ENCODE measurements around the gene CORO2B. TPM values are rescaled to one million over a fixed set of nuclear protein-coding genes. Genes with fewer than 3 reads are reported as not detected.
A peak's percentile ranks its signal among the peaks of the same experiment; 100 is the strongest.

The CORO2B gene, protein sequence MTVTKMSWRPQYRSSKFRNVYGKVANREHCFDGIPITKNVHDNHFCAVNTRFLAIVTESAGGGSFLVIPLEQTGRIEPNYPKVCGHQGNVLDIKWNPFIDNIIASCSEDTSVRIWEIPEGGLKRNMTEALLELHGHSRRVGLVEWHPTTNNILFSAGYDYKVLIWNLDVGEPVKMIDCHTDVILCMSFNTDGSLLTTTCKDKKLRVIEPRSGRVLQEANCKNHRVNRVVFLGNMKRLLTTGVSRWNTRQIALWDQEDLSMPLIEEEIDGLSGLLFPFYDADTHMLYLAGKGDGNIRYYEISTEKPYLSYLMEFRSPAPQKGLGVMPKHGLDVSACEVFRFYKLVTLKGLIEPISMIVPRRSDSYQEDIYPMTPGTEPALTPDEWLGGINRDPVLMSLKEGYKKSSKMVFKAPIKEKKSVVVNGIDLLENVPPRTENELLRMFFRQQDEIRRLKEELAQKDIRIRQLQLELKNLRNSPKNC
- under 1 TPM; 0.24 to 0.35 TPM for polyA plus RNA-seq

DNA sequence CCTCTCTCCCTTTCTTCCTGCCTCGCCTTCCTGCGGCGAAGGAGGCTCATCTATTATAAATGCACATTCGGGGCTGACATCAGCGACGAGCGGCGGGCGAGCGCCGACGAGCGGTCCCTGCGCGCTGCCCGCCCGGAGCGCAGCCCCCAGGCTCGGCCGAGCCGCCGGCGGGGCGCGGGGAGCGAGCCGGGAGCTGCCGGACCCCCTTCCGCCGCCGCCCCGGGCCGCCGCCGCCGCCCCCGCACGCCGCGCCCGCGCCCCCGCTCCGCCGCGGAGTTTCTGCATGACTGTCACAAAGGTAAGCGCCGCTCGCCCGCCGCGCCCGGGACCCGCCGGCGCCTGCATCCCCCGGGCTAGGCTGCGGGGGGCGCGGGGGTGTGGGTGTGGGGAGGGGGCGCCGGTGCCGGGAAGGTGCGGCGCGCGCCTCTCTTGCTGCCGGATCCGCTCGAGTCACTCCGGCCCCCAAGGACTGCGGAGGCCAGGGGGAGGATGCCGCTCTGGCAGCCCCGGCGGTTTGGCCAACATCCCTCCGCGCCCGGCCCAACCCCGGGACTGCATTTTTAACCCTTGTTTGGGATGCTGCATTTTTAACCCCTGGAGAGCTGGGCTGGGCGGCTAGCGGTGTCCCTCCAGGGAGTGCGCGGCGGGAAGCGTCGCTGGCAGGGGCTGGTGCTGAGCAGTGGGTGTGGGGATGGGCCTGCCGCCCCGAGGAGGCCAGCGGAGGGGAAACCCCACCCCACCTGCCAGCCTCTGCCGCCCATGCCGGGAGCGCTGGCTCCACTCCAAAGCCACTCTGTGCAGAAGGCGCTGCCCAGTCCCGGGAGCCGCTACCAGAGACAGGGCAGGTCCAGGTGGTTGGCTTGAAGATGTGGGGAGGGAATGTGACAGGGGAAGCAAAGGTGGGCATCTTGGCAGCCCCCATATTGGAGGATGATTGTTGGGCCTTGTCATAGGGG is at the start of gene CORO2B:
Gene CORO2B, plus strand, starts transcription at position 14 of the 956 bp plus-strand sequence. Its CDS starts 270 bp downstream, at position 284.
- WGBS, 2 donors: 3 to 4% methylated on average over 64 to 95 of the region's 95 CpGs
- Histone ChIP-seq H3K9me3 (ENCODE audit: control insufficient read depth in 2 of 2, insufficient read depth in 1 of 2, low read depth in 1 of 2, low read length in 1 of 2) (peaks cover 0 to 3% of the 10 kb centered on the region in 2 donors), H3K36me3 (ENCODE audit: control insufficient read depth in 2 of 2, insufficient read depth in 2 of 2, low read length in 1 of 2) (no peaks in the 10 kb centered on the region), H3K27me3 (ENCODE audit: control insufficient read depth in 1 of 2, insufficient read depth in 2 of 2, low read length in 2 of 2) (peaks cover 0 to 9% of the 10 kb centered on the region in 2 donors), H3K4me1 (ENCODE audit: control insufficient read depth in 2 of 2, insufficient read depth in 2 of 2, low read length in 1 of 2) (peaks cover 2 to 9% of the 10 kb centered on the region in 2 donors), H3K27ac (ENCODE audit: low read depth in 2 of 2, low read length in 1 of 2) (no peak within 1 kb of the TSS), H3K4me3 (ENCODE audit: low read depth in 1 of 2, low read length in 2 of 2) (peak within 1 kb of the TSS; percentile 43 to 48)

DNA sequence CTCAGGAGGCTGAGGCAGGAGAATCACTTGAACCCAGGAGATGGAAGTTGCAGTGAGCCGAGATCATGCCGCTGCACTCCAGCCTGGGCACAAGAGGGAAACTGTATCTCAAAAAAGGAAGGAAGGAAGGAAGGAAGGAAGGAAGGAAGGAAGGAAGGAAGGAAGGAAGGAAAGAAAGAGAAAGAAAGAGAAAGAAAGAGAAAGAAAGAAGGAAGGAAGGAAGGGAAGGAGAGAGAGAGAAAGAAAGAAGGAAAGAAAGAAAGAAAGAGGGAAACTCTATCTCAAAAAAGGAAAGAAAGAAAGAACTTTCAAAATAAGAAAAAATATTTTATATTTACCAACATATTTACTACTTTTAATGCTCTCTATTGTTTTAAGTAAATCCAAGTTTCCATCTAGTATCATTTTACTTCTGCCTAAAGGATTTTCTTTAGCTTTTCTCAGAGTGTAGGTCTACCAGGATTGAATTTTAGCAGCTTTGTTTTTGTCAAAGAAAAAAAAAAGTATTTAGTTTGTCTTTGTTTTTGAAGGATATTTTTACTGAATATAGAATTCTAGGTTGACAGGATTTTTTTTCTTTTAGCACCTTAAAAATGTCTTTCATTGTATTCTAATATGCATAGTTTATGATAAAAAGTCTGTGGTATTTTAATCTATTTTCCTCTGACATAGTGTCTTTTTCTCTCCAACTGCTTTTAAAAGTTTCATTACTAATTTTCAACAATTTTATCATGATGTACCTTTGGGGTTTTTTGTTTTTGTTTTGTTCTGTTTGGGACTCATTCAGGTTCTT is 47.2 kb upstream of the CORO2B start:
- no peak overlapping the region for H3K4me3 ChIP-seq (ENCODE audit: low read depth in 1 of 2, low read length in 2 of 2)
- H3K36me3 ChIP-seq (ENCODE audit: control insufficient read depth in 2 of 2, insufficient read depth in 2 of 2, low read length in 1 of 2): no peaks in the 10 kb centered on the region
- H3K9me3 ChIP-seq (ENCODE audit: control insufficient read depth in 2 of 2, insufficient read depth in 1 of 2, low read depth in 1 of 2, low read length in 1 of 2): peaks cover 0 to 2% of the 10 kb centered on the region in 2 donors
- no peaks in the 10 kb centered on the region for H3K4me1 ChIP-seq (ENCODE audit: control insufficient read depth in 2 of 2, insufficient read depth in 2 of 2, low read length in 1 of 2)
- no peaks in the 10 kb centered on the region for H3K27me3 ChIP-seq (ENCODE audit: control insufficient read depth in 1 of 2, insufficient read depth in 2 of 2, low read length in 2 of 2)
- 93% methylated on average over 2 of the region's 2 CpGs for WGBS, 2 donors
- no peak overlapping the region for H3K27ac ChIP-seq (ENCODE audit: low read depth in 2 of 2, low read length in 1 of 2)

DNA sequence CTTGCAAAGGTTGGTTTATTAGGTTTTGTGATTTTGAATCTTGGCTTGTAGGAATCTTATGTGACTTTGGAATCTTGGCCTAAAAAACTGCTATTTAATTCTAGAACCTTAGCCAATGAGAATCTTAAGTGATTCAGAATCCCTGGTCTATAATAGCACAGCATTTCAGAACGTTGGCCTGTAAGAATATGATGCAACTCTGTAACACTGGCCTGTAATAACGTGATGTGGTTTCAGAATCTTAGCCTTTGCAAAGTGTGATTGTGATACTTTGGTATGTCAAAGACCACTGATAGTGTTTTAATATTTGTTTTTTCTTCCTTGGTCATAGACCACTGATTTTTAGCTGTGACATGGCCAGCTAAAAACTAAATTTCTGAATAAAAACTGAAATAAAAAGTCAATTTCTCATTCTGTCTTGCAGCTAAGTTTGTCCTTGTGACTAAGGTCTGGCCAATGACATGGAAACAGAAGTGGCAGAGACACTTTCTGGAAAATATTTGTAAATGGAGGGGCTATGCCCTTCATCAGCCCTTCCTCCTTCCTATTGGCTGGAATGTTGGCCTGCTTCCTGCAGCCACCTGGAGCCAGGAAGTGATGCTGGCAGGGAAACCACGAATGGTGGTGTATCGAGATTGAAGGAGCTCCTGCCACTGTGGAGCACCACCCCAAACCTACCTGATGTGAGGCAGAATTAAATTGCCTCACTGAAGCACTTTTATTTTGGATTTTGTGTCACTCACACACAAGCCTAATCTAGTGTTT is 42.3 kb upstream of the CORO2B start:
- Histone ChIP-seq H3K27me3 (ENCODE audit: control insufficient read depth in 1 of 2, insufficient read depth in 2 of 2, low read length in 2 of 2) (no peaks in the 10 kb centered on the region), H3K4me1 (ENCODE audit: control insufficient read depth in 2 of 2, insufficient read depth in 2 of 2, low read length in 1 of 2) (no peaks in the 10 kb centered on the region), H3K9me3 (ENCODE audit: control insufficient read depth in 2 of 2, insufficient read depth in 1 of 2, low read depth in 1 of 2, low read length in 1 of 2) (no peaks in the 10 kb centered on the region), H3K36me3 (ENCODE audit: control insufficient read depth in 2 of 2, insufficient read depth in 2 of 2, low read length in 1 of 2) (no peaks in the 10 kb centered on the region), H3K27ac (ENCODE audit: low read depth in 2 of 2, low read length in 1 of 2) (no peak overlapping the region), H3K4me3 (ENCODE audit: low read depth in 1 of 2, low read length in 2 of 2) (no peak overlapping the region)
- WGBS, 2 donors: 55 to 62% methylated on average over 4 of the region's 4 CpGs

DNA sequence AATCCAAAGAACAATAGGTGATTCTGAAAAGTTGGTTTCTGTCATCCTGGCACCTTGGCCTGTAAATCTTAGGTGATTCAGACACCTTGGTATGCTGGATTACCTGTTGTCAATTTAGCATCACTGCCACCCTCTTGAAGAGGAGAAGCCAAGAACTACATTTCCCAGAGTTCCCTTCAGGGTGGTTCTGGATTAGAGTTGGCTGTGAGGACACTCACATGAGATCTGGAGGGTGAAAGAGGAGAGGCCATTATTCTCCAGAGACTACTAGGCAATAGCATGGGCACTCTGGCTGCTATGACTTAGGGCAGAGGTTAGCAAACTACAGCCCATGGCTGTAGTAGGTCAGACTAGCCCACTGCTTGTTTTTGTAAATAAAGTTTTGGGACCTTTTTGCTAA is 41.7 kb upstream of the CORO2B start:
- Histone ChIP-seq H3K27me3 (ENCODE audit: control insufficient read depth in 1 of 2, insufficient read depth in 2 of 2, low read length in 2 of 2) (no peaks in the 10 kb centered on the region), H3K27ac (ENCODE audit: low read depth in 2 of 2, low read length in 1 of 2) (no peak overlapping the region), H3K9me3 (ENCODE audit: control insufficient read depth in 2 of 2, insufficient read depth in 1 of 2, low read depth in 1 of 2, low read length in 1 of 2) (no peaks in the 10 kb centered on the region), H3K4me3 (ENCODE audit: low read depth in 1 of 2, low read length in 2 of 2) (no peak overlapping the region), H3K4me1 (ENCODE audit: control insufficient read depth in 2 of 2, insufficient read depth in 2 of 2, low read length in 1 of 2) (no peaks in the 10 kb centered on the region), H3K36me3 (ENCODE audit: control insufficient read depth in 2 of 2, insufficient read depth in 2 of 2, low read length in 1 of 2) (no peaks in the 10 kb centered on the region)

DNA sequence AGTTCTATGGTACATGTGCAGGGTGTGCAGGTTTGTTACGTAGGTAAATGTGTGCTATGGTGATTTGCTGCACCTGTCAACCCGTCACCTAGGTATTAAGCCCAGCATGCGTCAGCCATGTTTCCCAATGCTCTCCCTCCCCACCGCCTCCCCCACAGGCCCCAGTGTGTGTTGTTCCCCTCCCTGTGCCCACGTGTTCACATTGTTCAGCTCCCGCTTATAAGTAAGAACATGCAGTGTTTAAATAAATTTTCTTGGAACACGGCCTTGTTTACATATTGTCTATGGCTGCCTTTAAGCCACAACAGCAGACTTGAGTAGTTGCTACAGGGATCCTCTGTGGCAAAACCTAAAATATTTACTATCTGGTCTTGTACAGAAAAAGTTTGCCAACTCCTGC is 41.3 kb upstream of the CORO2B start:
- no peaks in the 10 kb centered on the region for H3K4me1 ChIP-seq (ENCODE audit: control insufficient read depth in 2 of 2, insufficient read depth in 2 of 2, low read length in 1 of 2)
- no peaks in the 10 kb centered on the region for H3K27me3 ChIP-seq (ENCODE audit: control insufficient read depth in 1 of 2, insufficient read depth in 2 of 2, low read length in 2 of 2)
- no peaks in the 10 kb centered on the region for H3K9me3 ChIP-seq (ENCODE audit: control insufficient read depth in 2 of 2, insufficient read depth in 1 of 2, low read depth in 1 of 2, low read length in 1 of 2)
- H3K36me3 ChIP-seq (ENCODE audit: control insufficient read depth in 2 of 2, insufficient read depth in 2 of 2, low read length in 1 of 2): no peaks in the 10 kb centered on the region
- H3K27ac ChIP-seq (ENCODE audit: low read depth in 2 of 2, low read length in 1 of 2): no peak overlapping the region
- no peak overlapping the region for H3K4me3 ChIP-seq (ENCODE audit: low read depth in 1 of 2, low read length in 2 of 2)
- 40 to 49% methylated on average over 7 of the region's 7 CpGs for WGBS, 2 donors

DNA sequence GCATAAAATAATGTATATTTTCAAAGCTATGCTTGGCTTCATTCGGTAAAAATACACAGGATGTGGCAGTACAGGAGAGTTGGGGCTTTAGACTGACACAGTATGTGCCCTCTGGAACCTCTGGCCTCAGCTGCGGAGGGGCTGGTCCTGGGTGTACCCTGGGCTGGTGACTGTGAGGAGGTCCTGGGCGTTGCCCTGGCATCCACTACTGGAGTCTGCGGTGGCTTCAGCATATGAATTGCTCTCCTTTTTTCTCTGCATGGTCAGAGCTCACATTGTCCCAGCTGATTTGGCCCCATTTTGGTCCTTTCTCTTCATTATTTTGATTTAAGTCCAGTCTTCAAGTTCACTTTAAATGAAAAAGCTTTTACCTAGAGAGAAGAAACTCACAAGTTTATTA is 40.5 kb upstream of the CORO2B start:
- no peaks in the 10 kb centered on the region for H3K9me3 ChIP-seq (ENCODE audit: control insufficient read depth in 2 of 2, insufficient read depth in 1 of 2, low read depth in 1 of 2, low read length in 1 of 2)
- H3K27me3 ChIP-seq (ENCODE audit: control insufficient read depth in 1 of 2, insufficient read depth in 2 of 2, low read length in 2 of 2): no peaks in the 10 kb centered on the region
- WGBS, 2 donors: 89 to 90% methylated on average over 4 of the region's 4 CpGs
- no peak overlapping the region for H3K27ac ChIP-seq (ENCODE audit: low read depth in 2 of 2, low read length in 1 of 2)
- H3K36me3 ChIP-seq (ENCODE audit: control insufficient read depth in 2 of 2, insufficient read depth in 2 of 2, low read length in 1 of 2): no peaks in the 10 kb centered on the region
- no peak overlapping the region for H3K4me3 ChIP-seq (ENCODE audit: low read depth in 1 of 2, low read length in 2 of 2)
- H3K4me1 ChIP-seq (ENCODE audit: control insufficient read depth in 2 of 2, insufficient read depth in 2 of 2, low read length in 1 of 2): peaks cover 0 to 1% of the 10 kb centered on the region in 2 donors

DNA sequence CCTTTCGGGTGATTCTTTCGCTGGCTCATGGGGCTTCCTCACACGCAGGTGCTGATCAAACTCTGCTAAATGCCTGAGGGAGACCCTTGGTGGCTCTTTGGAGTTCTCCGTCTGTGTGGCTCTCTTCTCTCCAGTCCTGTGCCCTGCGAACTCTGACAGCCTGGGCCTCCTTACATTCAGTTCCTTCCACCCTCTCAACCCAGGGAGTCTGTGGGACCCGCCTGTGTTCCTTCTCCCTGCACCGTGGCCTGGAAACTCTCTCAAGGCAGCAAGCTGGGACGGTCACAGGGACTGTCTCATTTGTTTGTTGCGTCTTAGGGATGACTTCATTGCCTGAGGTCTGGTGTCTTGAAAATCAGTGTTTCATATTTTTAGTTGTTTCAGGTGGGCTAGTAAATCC is 37.0 kb upstream of the CORO2B start:
- Histone ChIP-seq H3K4me1 (ENCODE audit: control insufficient read depth in 2 of 2, insufficient read depth in 2 of 2, low read length in 1 of 2) (peaks cover 0 to 5% of the 10 kb centered on the region in 2 donors), H3K27me3 (ENCODE audit: control insufficient read depth in 1 of 2, insufficient read depth in 2 of 2, low read length in 2 of 2) (no peaks in the 10 kb centered on the region), H3K4me3 (ENCODE audit: low read depth in 1 of 2, low read length in 2 of 2) (no peak overlapping the region), H3K36me3 (ENCODE audit: control insufficient read depth in 2 of 2, insufficient read depth in 2 of 2, low read length in 1 of 2) (no peaks in the 10 kb centered on the region), H3K27ac (ENCODE audit: low read depth in 2 of 2, low read length in 1 of 2) (no peak overlapping the region), H3K9me3 (ENCODE audit: control insufficient read depth in 2 of 2, insufficient read depth in 1 of 2, low read depth in 1 of 2, low read length in 1 of 2) (no peaks in the 10 kb centered on the region)
- WGBS, 2 donors: 89 to 90% methylated on average over 9 of the region's 9 CpGs

DNA sequence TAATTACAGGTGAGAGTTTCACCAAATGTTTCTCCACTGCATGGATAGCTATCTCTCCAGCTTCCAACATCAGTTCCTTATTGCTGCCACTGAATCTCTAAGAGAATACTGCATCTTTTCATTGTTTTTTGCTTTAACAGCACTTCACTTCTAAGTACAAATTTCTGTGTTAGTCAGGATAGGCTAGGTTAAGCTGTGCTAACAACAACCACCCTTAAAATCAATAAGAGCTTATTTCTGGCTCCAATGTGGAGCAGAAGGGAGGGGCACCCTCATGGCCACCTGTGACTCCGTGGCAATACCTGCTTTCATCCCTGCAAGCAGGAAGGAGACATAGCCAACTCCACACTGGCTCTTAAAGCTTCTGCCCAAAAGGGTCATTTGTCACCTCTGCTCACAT is 36.4 kb upstream of the CORO2B start:
- H3K36me3 ChIP-seq (ENCODE audit: control insufficient read depth in 2 of 2, insufficient read depth in 2 of 2, low read length in 1 of 2): no peaks in the 10 kb centered on the region
- no peak overlapping the region for H3K27ac ChIP-seq (ENCODE audit: low read depth in 2 of 2, low read length in 1 of 2)
- H3K9me3 ChIP-seq (ENCODE audit: control insufficient read depth in 2 of 2, insufficient read depth in 1 of 2, low read depth in 1 of 2, low read length in 1 of 2): no peaks in the 10 kb centered on the region
- peaks cover 0 to 5% of the 10 kb centered on the region in 2 donors for H3K4me1 ChIP-seq (ENCODE audit: control insufficient read depth in 2 of 2, insufficient read depth in 2 of 2, low read length in 1 of 2)
- no peak overlapping the region for H3K4me3 ChIP-seq (ENCODE audit: low read depth in 1 of 2, low read length in 2 of 2)
- no peaks in the 10 kb centered on the region for H3K27me3 ChIP-seq (ENCODE audit: control insufficient read depth in 1 of 2, insufficient read depth in 2 of 2, low read length in 2 of 2)
- 57 to 66% methylated on average over 1 of the region's 1 CpG for WGBS, 2 donors

Data from esophagus (tissue), 2 donors.